Adipose tissue (tissue), 3 donors: ENCODE data around the gene PIK3AP1. TPM values are rescaled to one million over a fixed set of nuclear protein-coding genes. Genes with fewer than 3 reads are reported as not detected.
"Not testable (repeated sequence)": the region's sequence is repeated elsewhere in the genome, so short reads cannot be mapped to it uniquely, and the experiment has no call there.

Experiments used
- H3K27ac ChIP-seq: one replicate; pipeline ENCODE4 v1.5.1; 2013; ENCODE audit warnings: low read depth, low read length
- WGBS, 3 donors: extraction: QIAGEN DNeasy Blood & Tissue Kit; methylation state at CpG; one replicate each; pipeline ENCODE4 v1.1.7; 2013; 5-methylcytosine and 5-hydroxymethylcytosine counted together
- polyA plus RNA-seq, 3 donors: library from polyadenylated mRNA; stranded (reverse); fragments of 200-250 nt; gene quantifications; one replicate each; pipeline ENCODE4 v1.2.3, GENCODE V29; 2013
- donor health status: healthy with polysubstance abuse.
- donor health status: Bipolar disorder and iron deficiency.
- donor health status: healthy.

Gene PIK3AP1, protein sequence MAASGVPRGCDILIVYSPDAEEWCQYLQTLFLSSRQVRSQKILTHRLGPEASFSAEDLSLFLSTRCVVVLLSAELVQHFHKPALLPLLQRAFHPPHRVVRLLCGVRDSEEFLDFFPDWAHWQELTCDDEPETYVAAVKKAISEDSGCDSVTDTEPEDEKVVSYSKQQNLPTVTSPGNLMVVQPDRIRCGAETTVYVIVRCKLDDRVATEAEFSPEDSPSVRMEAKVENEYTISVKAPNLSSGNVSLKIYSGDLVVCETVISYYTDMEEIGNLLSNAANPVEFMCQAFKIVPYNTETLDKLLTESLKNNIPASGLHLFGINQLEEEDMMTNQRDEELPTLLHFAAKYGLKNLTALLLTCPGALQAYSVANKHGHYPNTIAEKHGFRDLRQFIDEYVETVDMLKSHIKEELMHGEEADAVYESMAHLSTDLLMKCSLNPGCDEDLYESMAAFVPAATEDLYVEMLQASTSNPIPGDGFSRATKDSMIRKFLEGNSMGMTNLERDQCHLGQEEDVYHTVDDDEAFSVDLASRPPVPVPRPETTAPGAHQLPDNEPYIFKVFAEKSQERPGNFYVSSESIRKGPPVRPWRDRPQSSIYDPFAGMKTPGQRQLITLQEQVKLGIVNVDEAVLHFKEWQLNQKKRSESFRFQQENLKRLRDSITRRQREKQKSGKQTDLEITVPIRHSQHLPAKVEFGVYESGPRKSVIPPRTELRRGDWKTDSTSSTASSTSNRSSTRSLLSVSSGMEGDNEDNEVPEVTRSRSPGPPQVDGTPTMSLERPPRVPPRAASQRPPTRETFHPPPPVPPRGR
- polyA plus RNA-seq = 1 to 10 TPM; 4.4 to 9.7 (median 9.4) TPM

DNA sequence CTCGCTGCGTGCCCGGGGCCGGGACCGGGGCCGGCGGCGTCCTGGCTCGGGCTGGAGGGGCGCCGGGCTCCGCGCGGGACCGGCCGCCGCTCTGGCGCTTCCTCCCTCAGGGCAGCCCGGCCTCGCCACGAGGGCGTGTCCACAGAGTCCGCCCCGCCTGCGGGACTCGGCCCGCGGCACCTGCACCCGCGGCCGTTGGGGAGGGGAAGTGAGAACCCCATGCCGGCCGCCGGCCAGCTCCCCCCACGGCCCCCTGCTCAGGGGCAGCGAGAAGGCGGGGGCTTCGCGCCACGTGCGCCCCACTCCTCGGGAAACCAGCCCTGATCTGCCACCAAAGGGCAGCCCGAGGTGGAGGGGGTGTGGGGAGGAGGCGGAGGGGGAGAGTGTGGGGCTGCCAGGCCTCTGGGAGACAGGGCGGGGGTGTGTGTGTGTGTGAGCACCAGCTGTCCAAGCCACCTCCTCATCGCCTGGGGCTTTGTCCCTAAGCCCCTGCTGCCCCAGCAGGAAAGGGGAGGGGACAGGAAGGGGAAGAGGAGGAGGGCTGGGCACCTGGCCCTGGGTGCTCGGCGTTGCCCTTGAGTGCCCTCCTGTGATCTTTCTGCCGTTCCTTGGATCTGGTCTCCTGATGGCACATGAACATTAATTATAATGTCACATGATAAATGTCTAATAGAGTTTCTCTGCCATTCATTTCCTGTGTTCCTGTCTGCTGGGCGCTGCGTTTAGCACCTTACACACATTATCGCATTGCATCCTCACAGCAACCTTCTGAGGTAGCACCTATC, at the start of gene PIK3AP1:
TSS of gene PIK3AP1 (minus strand) at position 93 of the 785 bp plus-strand sequence. CDS start 120 bp downstream, outside the sequence.
- H3K27ac ChIP-seq = no peak within 1 kb of the TSS
- WGBS, 3 donors = 1 to 2% (median 1%) methylated on average over 35 to 52 of the region's 52 CpGs

DNA sequence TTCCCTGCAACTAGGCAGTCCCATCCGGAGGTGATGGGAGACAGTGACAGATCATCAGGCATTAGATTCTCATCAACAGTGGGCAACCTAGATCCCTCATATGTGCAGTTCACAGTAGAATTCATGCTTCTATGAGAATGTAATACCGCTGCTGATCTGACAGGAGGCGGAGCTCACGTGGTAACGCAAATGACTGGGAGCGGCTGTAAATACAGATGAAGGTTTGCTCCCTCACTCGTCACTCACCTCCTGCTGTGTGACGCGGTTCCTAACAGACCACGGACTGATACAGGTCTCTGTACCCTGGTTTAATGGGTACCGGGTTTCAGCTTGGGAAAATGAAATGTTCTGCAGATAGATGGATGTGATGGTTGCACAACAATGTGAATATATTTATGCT, 47.8 kb upstream of the PIK3AP1 start:
- H3K27ac ChIP-seq = no peak overlapping the region
- 87 to 94% (median 88%) methylated on average over 11 of the region's 11 CpGs for WGBS, 3 donors

DNA sequence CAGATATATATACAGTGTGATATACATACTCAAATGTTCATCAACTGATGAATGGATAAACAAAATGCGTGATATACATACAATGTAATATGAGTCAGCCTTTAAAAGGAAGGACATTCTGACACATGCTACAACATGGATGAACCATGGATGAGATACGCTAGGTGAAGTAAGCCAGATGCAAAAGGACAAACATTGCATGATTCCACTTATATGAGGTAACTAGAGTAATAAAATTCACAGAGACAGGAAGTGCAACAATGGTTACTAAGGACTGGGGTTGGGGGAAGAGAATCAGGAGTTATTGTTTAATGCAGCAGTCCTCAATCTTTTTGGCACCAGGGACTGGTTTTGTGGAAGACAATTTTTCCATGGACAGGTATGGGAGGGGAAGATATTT, 47.3 kb upstream of the PIK3AP1 start:
- H3K27ac ChIP-seq = no peak overlapping the region
- whole genome bisulfite sequencing, 3 donors = 73 to 93% (median 75%) methylated on average over 2 of the region's 2 CpGs

DNA sequence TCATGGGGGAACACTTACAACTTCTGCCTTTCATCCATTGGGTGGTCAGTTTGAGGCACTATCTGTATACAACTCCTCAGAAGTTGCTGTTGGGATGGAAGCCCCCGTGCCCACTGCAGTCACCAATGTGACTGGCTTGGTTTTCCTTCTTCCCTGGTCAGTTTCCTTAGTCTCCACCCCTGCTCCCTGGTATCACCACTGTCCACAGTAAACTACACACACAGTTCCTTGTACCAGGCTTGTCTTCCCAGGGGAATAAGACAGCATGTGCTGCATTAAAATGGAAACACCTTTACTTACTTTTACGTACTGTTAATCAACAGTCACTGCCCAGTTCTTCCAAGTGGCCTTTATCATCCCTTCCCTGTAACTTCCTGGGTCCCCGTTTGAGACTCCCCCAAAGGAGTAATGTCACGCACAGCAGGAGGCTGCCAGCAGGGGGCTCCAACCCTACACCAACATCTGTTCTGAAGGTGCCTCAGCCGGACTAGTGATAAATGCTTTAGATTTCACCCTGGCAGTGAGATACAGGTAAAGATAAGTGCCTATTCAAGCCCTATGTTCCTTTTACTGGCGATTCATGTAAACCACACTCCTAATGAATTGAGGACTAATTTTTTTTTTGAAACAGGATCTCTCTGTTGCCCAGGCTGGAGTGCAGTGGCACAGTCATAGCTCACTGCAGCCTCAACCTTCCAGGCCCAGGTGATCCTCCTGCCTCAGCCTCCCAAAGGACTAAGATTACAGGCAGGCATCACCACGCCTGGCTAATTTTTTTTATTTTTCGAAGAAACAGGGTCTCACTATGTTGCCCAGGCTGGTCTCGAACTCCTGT, 45.3 kb upstream of the PIK3AP1 start:
- no peak overlapping the region for H3K27ac ChIP-seq
- 45 to 51% (median 47%) methylated on average over 9 of the region's 9 CpGs for WGBS, 3 donors

DNA sequence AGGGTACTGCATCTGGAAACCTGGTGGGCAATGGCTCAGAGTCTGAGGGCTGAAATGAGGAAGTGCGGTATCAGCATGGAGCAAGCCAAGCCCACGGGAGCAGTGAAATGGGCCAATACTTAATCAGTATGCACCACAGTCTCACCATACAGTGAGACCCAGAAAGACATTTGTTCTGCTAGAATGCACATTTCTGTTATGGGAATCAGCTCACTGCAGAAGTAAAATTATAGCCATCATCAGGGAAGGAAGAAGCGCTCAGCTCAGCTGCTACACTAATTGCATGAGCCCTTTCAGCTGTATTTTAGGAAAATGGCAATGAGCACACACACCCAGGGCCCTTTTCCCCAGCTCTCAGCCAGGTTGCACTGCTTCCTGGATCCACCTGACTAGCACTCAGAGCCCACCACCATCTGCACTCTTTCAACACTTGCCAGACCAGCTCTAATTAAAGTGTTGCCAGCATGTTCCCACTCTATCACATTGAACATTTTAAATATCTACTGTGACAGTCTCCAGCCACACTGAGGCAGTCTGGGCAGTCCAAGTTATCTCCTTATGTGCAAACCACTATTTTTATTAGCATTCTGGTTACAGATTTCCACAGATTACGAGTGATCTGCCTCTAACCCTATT, 44.2 kb upstream of the PIK3AP1 start:
- no peak overlapping the region for H3K27ac ChIP-seq
- 60 to 74% (median 66%) methylated on average over 4 of the region's 4 CpGs for WGBS, 3 donors

DNA sequence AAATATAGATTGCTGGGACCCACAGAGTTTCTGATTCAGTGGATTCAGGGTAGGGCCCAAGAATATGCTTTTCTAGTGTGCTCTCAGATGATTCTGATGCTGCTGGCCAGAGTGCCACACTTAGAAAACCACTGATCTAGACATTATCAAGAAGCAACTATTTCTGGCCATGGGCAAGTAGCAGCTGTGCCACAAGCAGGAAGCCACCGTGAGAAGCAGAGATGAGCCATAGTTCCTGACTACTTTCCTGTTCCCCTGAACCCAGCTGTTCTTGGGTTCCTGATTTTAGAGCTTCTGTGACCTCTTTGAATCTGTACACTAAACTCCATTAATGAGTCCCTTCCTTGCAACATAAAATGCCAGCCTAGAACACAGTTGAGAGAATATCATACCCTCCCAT, 38.1 kb upstream of the PIK3AP1 start:
- no peak overlapping the region for H3K27ac ChIP-seq
- WGBS, 3 donors = 22 to 58% (median 31%) methylated on average over 1 of the region's 1 CpG

DNA sequence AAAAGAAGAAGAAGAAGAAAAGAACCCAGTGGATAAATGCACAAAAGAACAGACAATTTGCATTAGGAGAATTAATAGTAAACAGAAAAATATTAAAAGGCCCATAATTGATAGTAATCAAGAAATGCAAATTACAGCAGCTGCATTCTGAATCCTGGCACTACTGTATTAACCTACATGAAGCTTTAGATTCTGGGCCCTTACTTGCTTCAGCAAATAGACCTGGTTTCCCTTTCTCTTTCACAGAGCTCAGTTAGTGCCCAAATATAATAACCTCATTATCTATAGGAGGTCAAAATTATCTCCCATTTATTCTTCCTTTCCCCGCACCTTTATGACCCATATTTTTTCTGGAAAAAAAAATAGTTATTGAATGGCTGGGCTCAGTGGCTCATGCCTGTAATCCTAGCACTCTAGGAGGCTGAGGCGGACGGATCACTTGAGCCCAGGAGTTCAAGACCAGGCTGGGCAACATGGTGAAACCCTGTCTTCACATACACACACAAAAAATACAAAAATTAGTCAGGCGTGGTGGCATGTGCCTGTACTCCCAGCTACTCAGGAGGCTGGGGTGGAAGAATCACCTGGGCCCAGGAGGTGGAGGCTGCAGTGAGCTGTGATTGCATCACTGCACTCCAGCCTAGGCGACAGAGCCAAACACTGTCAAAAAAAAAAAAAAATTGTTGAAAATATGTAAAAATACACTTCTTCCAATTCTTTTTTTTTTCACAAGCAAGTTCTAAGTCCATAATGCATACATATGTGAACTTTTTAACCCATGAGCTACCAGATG, 36.0 kb upstream of the PIK3AP1 start:
- H3K27ac ChIP-seq = no peak overlapping the region
- 81 to 87% (median 85%) methylated on average over 5 of the region's 5 CpGs for WGBS, 3 donors

- H3K27ac ChIP-seq = no peak overlapping the region
- 55 to 66% (median 59%) methylated on average over 1 of the region's 1 CpG for WGBS, 3 donors
These were observed 33.6 kb upstream of the PIK3AP1 start for GRCh38 chr10:96753956-96754355.

GRCh38 chr10:96752375-96752774, 32.1 kb upstream of the PIK3AP1 start:
- H3K27ac ChIP-seq = no peak overlapping the region
- 63 to 83% (median 73%) methylated on average over 4 of the region's 4 CpGs for WGBS, 3 donors

DNA sequence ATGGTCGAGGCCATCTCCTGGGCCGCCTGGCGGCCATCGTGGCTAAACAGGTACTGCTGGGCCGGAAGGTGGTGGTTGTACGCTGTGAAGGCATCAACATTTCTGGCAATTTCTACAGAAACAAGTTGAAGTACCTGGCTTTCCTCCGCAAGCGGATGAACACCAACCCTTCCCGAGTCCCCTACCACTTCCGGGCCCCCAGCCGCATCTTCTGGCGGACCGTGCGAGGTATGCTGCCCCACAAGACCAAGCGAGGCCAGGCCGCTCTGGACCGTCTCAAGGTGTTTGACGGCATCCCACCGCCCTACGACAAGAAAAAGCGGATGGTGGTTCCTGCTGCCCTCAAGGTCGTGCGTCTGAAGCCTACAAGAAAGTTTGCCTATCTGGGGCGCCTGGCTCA, 30.0 kb upstream of the PIK3AP1 start:
- 96 to 98% (median 97%) methylated on average over 20 to 23 of the region's 24 CpGs for WGBS, 3 donors
- H3K27ac ChIP-seq = not testable (repeated sequence)

DNA sequence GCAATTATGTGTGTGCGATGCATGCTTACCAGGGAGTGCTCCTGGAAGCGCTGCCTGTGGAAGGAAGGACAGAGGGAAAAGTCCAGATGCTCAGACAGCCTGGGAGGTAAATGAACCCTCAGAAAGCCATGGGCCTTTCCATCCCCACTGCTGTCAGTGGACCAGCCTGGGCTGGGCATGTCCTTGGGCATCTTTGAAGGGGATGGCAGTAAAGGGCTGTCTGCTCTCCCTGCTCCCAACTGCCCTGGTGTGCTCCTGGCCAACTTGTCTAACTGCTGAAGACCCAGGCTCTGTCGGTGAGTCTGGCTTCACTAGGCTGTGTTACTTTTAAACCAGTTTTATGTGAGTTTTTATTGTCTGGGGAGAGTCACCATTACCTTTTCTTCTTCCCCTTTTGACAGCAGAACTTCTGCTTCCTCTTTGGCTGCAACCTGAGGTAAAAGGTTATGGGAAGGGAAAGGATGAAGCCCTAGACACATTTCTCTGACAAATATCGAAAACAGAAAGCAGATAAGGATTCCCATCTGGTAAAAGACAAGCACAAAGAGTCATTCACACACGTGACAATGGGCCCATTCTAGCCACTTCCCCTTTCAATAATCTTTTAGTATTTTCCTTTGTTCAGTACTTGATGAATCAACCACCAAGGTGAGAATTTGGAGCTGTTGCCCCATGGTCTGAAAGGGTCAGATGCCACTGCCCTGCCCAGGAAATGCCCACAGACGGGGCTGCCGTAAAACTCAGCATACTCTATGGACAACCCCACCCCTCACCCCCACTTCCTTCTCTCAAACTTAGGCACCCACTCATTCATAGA, 27.6 kb upstream of the PIK3AP1 start:
- WGBS, 3 donors = 47 to 67% (median 50%) methylated on average over 7 of the region's 7 CpGs
- H3K27ac ChIP-seq = no peak overlapping the region

DNA sequence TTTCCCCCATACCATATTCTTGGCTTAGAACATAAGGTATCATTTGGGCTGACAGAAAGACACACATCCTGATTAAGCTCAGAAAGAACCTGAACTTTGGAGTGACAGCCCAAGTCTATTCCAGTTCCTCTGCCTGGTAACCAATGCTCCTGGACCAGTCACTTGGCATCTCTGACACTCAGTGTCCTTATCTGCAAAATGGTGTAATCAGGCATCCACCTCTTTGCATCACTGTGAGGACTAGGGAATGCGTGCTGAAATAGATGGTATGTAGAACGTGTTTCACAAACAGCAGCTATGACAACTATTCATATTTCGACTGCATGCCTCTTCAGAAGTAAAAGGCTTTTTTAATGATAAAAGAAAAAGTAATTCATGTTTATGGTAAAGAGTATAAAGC, 26.2 kb upstream of the PIK3AP1 start:
- H3K27ac ChIP-seq = no peak overlapping the region
- WGBS, 3 donors = 62 to 79% (median 66%) methylated on average over 3 of the region's 3 CpGs

GRCh38 chr10:96745950-96746349, 25.6 kb upstream of the PIK3AP1 start:
- H3K27ac ChIP-seq = no peak overlapping the region

GRCh38 chr10:96743988-96744585, 23.8 kb upstream of the PIK3AP1 start:
- no peak overlapping the region for H3K27ac ChIP-seq
- whole genome bisulfite sequencing, 3 donors = 38 to 57% (median 41%) methylated on average over 7 of the region's 7 CpGs

DNA sequence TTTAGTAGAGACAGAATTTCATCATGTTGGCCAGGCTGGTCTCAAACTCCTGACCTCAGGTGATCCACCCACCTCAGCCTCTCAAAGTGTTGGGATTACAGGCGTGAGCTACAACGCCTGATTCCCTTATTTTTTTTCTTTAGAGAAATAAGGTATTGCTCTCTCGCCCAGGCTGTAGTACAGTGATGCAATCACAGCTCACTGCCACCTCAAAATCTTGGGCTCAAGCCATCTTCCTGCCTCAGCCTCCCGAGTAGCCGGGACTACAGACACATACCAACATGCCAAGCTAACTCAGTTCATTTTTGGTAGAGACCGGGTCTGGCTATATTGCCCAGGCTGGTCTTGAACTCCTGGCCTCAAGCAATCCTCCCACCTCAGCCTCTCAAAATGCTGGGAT, 21.2 kb upstream of the PIK3AP1 start:
- H3K27ac ChIP-seq = not testable (repeated sequence)
- WGBS, 3 donors = 51 to 80% (median 53%) methylated on average over 6 of the region's 6 CpGs
